ENCODE measurements around the gene TOP2A.

The TOP2A gene

GRCh38 chr17:40457369-40457768, 39.7 kb upstream of the TOP2A start:
- no peak overlapping the region for H3K9ac ChIP-seq (ENCODE audit: insufficient read length, low read depth)
- no peak for DNase-seq (ENCODE audit: low read depth, low spot score)
- no peaks in the 10 kb centered on the region for H3K9me3 ChIP-seq (ENCODE audit: insufficient read depth, low read length)
- TF ChIP-seq YY1 (IDR thresholded peaks at IDR 0.05; ENCODE audit: insufficient read depth, insufficient read length) (no peak), SUZ12 (IDR thresholded peaks at IDR 0.05; ENCODE audit: extremely low read depth, insufficient read depth, insufficient read length) (no peak), ZNF274 (IDR thresholded peaks at IDR 0.05; ENCODE audit: low read depth, low read length) (no peak)
- no peaks in the 10 kb centered on the region for H3K27me3 ChIP-seq (ENCODE audit: insufficient read depth, insufficient read length)
- H3K4me3 ChIP-seq (ENCODE audit: insufficient read length, low read depth), result no peak overlapping the region
- H3K4me1 ChIP-seq (ENCODE audit: insufficient read depth, insufficient read length), result peaks cover 22% of the 10 kb centered on the region
- peaks cover 53% of the 10 kb centered on the region for H3K36me3 ChIP-seq (ENCODE audit: insufficient read depth, insufficient read length, low read length)

- Histone ChIP-seq H3K4me1 (ENCODE audit: insufficient read depth, insufficient read length) (peaks cover 21% of the 10 kb centered on the region), H3K9me3 (ENCODE audit: insufficient read depth, low read length) (no peaks in the 10 kb centered on the region), H3K36me3 (ENCODE audit: insufficient read depth, insufficient read length, low read length) (peaks cover 58% of the 10 kb centered on the region), H3K27me3 (ENCODE audit: insufficient read depth, insufficient read length) (no peaks in the 10 kb centered on the region), H3K4me3 (ENCODE audit: insufficient read length, low read depth) (no peak overlapping the region), H3K9ac (ENCODE audit: insufficient read length, low read depth) (no peak overlapping the region)
- TF ChIP-seq SUZ12 (IDR thresholded peaks at IDR 0.05; ENCODE audit: extremely low read depth, insufficient read depth, insufficient read length) (no peak), YY1 (IDR thresholded peaks at IDR 0.05; ENCODE audit: insufficient read depth, insufficient read length) (no peak), ZNF274 (IDR thresholded peaks at IDR 0.05; ENCODE audit: low read depth, low read length) (no peak)
- DNase-seq (ENCODE audit: low read depth, low spot score), result no peak
These were observed 38.8 kb upstream of the TOP2A start for GRCh38 chr17:40456396-40456951.

- Histone ChIP-seq H3K36me3 (ENCODE audit: insufficient read depth, insufficient read length, low read length) (peaks cover 64% of the 10 kb centered on the region), H3K4me3 (ENCODE audit: insufficient read length, low read depth) (no peak overlapping the region), H3K9ac (ENCODE audit: insufficient read length, low read depth) (no peak overlapping the region), H3K4me1 (ENCODE audit: insufficient read depth, insufficient read length) (peaks cover 21% of the 10 kb centered on the region), H3K9me3 (ENCODE audit: insufficient read depth, low read length) (no peaks in the 10 kb centered on the region), H3K27me3 (ENCODE audit: insufficient read depth, insufficient read length) (no peaks in the 10 kb centered on the region)
- no peak for TF ChIP-seq SUZ12 (IDR thresholded peaks at IDR 0.05; ENCODE audit: extremely low read depth, insufficient read depth, insufficient read length)
- no peak for TF ChIP-seq YY1 (IDR thresholded peaks at IDR 0.05; ENCODE audit: insufficient read depth, insufficient read length)
- no peak for TF ChIP-seq ZNF274 (IDR thresholded peaks at IDR 0.05; ENCODE audit: low read depth, low read length)
- no peak for DNase-seq (ENCODE audit: low read depth, low spot score)
These were observed 36.9 kb upstream of the TOP2A start for GRCh38 chr17:40454613-40454995.

- Histone ChIP-seq H3K36me3 (ENCODE audit: insufficient read depth, insufficient read length, low read length) (peaks cover 65% of the 10 kb centered on the region), H3K4me1 (ENCODE audit: insufficient read depth, insufficient read length) (peaks cover 21% of the 10 kb centered on the region), H3K4me3 (ENCODE audit: insufficient read length, low read depth) (no peak overlapping the region), H3K9ac (ENCODE audit: insufficient read length, low read depth) (no peak overlapping the region), H3K27me3 (ENCODE audit: insufficient read depth, insufficient read length) (no peaks in the 10 kb centered on the region), H3K9me3 (ENCODE audit: insufficient read depth, low read length) (no peaks in the 10 kb centered on the region)
- TF ChIP-seq YY1 (IDR thresholded peaks at IDR 0.05; ENCODE audit: insufficient read depth, insufficient read length) (no peak), SUZ12 (IDR thresholded peaks at IDR 0.05; ENCODE audit: extremely low read depth, insufficient read depth, insufficient read length) (no peak), ZNF274 (IDR thresholded peaks at IDR 0.05; ENCODE audit: low read depth, low read length) (no peak)
- no peak for DNase-seq (ENCODE audit: low read depth, low spot score)
These were observed 36.4 kb upstream of the TOP2A start for GRCh38 chr17:40453881-40454612.

DNA sequence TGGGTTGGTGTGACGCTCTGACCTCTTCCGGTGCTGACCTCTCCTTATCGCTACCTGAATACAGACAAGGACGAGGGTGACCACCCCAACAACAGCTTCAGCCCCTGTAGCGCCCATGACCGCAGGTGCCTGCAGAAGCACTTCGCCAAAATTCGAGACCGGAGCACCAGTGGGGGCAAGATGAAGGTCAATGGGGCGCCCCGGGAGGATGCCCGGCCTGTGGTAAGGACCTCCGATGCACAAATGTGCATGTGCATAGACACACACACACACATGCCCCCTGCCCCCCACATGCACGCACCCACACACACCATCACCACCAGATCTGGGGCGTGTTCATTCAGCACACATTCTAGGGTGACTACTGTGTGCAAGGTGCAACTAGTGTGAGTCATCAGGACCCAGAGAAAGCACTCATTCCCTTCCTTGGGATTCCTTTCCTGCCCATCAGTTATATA, 35.3 kb upstream of the TOP2A start:
- DNase-seq (ENCODE audit: low read depth, low spot score), result no peak
- Histone ChIP-seq H3K9me3 (ENCODE audit: insufficient read depth, low read length) (no peaks in the 10 kb centered on the region), H3K4me3 (ENCODE audit: insufficient read length, low read depth) (no peak overlapping the region), H3K9ac (ENCODE audit: insufficient read length, low read depth) (no peak overlapping the region), H3K4me1 (ENCODE audit: insufficient read depth, insufficient read length) (peaks cover 15% of the 10 kb centered on the region), H3K27me3 (ENCODE audit: insufficient read depth, insufficient read length) (no peaks in the 10 kb centered on the region), H3K36me3 (ENCODE audit: insufficient read depth, insufficient read length, low read length) (peaks cover 72% of the 10 kb centered on the region)
- no peak for TF ChIP-seq YY1 (IDR thresholded peaks at IDR 0.05; ENCODE audit: insufficient read depth, insufficient read length)

DNA sequence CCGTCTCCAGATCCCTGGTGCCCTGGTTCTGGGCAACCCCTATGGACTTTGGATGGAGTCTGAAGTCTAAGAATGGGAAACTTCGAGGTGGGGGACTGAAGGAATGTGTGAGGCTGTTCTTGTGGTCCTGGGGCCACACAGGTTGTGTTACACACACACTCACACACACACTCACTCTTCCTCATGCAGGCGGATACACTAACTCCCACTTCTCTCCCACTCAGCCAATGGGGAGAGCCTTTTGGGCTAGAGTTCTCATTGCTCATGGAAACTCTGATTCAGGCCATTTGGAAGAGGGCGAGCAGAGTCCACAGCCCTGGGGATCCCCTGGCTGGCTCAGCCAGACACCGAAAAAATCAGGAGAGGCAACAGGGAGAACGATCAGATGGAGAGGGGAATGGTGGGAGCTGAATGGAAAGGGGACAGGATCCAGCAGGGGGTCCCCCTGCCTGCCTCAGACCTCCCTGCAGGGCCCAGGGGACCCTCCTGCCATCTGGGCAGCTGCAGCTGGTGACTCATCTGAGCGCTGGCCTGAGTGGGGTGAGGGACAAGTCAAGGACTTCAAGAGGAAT, 34.6 kb upstream of the TOP2A start:
- Histone ChIP-seq H3K27me3 (ENCODE audit: insufficient read depth, insufficient read length) (no peaks in the 10 kb centered on the region), H3K36me3 (ENCODE audit: insufficient read depth, insufficient read length, low read length) (peaks cover 69% of the 10 kb centered on the region), H3K4me1 (ENCODE audit: insufficient read depth, insufficient read length) (peaks cover 9% of the 10 kb centered on the region), H3K9ac (ENCODE audit: insufficient read length, low read depth) (no peak overlapping the region), H3K9me3 (ENCODE audit: insufficient read depth, low read length) (no peaks in the 10 kb centered on the region), H3K4me3 (ENCODE audit: insufficient read length, low read depth) (no peak overlapping the region)
- TF ChIP-seq YY1 (IDR thresholded peaks at IDR 0.05; ENCODE audit: insufficient read depth, insufficient read length) (no peak), SUZ12 (IDR thresholded peaks at IDR 0.05; ENCODE audit: extremely low read depth, insufficient read depth, insufficient read length) (no peak), ZNF274 (IDR thresholded peaks at IDR 0.05; ENCODE audit: low read depth, low read length) (no peak)
- no peak for DNase-seq (ENCODE audit: low read depth, low spot score)

DNA sequence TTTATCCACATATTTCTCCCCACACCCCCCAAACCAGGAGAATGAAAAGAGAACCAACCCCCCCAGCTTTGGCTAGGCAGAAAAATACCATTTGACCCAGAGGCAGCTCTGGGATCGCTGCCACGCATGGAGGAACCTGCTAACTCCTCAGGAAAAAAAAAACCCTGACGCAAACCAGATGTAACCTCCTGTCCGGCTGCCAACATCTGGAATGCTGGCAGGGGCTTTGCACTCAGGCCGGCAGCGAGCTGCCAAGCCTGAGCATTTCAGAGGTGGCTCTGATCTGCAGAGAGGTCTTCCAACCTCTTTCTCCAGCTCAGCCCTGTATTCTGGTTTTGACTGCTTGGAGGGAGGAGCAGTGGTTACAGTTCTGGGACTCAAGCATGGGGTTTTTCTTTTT, 33.7 kb upstream of the TOP2A start:
- no peak for DNase-seq (ENCODE audit: low read depth, low spot score)
- TF ChIP-seq ZNF274 (IDR thresholded peaks at IDR 0.05; ENCODE audit: low read depth, low read length), result no peak
- TF ChIP-seq SUZ12 (IDR thresholded peaks at IDR 0.05; ENCODE audit: extremely low read depth, insufficient read depth, insufficient read length), result no peak
- TF ChIP-seq YY1 (IDR thresholded peaks at IDR 0.05; ENCODE audit: insufficient read depth, insufficient read length), result no peak
- Histone ChIP-seq H3K9me3 (ENCODE audit: insufficient read depth, low read length) (no peaks in the 10 kb centered on the region), H3K4me1 (ENCODE audit: insufficient read depth, insufficient read length) (peaks cover 13% of the 10 kb centered on the region), H3K27me3 (ENCODE audit: insufficient read depth, insufficient read length) (no peaks in the 10 kb centered on the region), H3K36me3 (ENCODE audit: insufficient read depth, insufficient read length, low read length) (peaks cover 69% of the 10 kb centered on the region), H3K9ac (ENCODE audit: insufficient read length, low read depth) (no peak overlapping the region), H3K4me3 (ENCODE audit: insufficient read length, low read depth) (no peak overlapping the region)

Data from NT2/D1 (cell line).